GM15510 (cell line): ENCODE data around the gene C9orf153.

ENCODE experiments used
- POLR2A ChIP-seq: IDR thresholded peaks from 3 replicates; pipeline ENCODE4 v1.6.1; 2011; ENCODE audit warnings: borderline replicate concordance; ENCODE audit not compliant: insufficient read length; ENCODE audit errors: extremely low read depth

The C9orf153 gene

GRCh38 chr9:86230858-86231257 is 28.6 kb downstream of the C9orf153 start:
- no peak for TF ChIP-seq POLR2A

- TF ChIP-seq POLR2A: no peak
Measured at GRCh38 chr9:86222667-86223066, 36.8 kb downstream of the C9orf153 start.

GRCh38 chr9:86219606-86220005 is 39.9 kb downstream of the C9orf153 start:
- no peak for TF ChIP-seq POLR2A

GRCh38 chr9:86217076-86217755 is 42.2 kb downstream of the C9orf153 start:
- no peak for TF ChIP-seq POLR2A

- TF ChIP-seq POLR2A: no peak
Measured at GRCh38 chr9:86207193-86207592, 52.3 kb downstream of the C9orf153 start.

GRCh38 chr9:86202338-86202882 is 57.0 kb downstream of the C9orf153 start:
- no peak for TF ChIP-seq POLR2A

GRCh38 chr9:86201474-86202337 is 57.8 kb downstream of the C9orf153 start:
- TF ChIP-seq POLR2A: no peak

- no peak for TF ChIP-seq POLR2A
Measured at GRCh38 chr9:86200599-86201162, 58.8 kb downstream of the C9orf153 start.

GRCh38 chr9:86193088-86193487 is 66.4 kb downstream of the C9orf153 start:
- no peak for TF ChIP-seq POLR2A

GRCh38 chr9:86187121-86187520 is 72.3 kb downstream of the C9orf153 start:
- TF ChIP-seq POLR2A: no peak

GRCh38 chr9:86186696-86187095 is 72.8 kb downstream of the C9orf153 start:
- no peak for TF ChIP-seq POLR2A

GRCh38 chr9:86185872-86186271 is 73.6 kb downstream of the C9orf153 start:
- no peak for TF ChIP-seq POLR2A

GRCh38 chr9:86184138-86184524 is 75.3 kb downstream of the C9orf153 start:
- TF ChIP-seq POLR2A: no peak

GRCh38 chr9:86183229-86184137 is 76.0 kb downstream of the C9orf153 start:
- no peak for TF ChIP-seq POLR2A
